SU-DHL-6 (cell line): ENCODE results near the gene BMPR2.

Experiments used
- H2AFZ ChIP-seq: fragments of 200-600 bp; sonication (generic); 2 replicates; pipeline ENCODE4 v1.6.1; 2014; ENCODE audit warnings: low read depth, mild to moderate bottlenecking, moderate library complexity, mixed read lengths, antibody characterized with exemption, low read length; ENCODE audit not compliant: severe bottlenecking
- H3F3A ChIP-seq: fragments of 200-600 bp; shearing (Covaris generic); 2 replicates; pipeline ENCODE4 v1.6.0; 2016; ENCODE audit warnings: antibody characterized with exemption, mild to moderate bottlenecking; ENCODE audit not compliant: insufficient read depth
- H3K27ac ChIP-seq: fragments of 200-600 bp; sonication (generic); 2 replicates; pipeline ENCODE4 v1.5.1; 2016; ENCODE audit warnings: low read depth, mild to moderate bottlenecking, low read length, moderate library complexity, mixed read lengths
- H3K27me3 ChIP-seq: fragments of 200-600 bp; sonication (generic), shearing (Covaris generic); 2 replicates; pipeline ENCODE4 v1.6.0; 2014; ENCODE audit warnings: mild to moderate bottlenecking, low read length
- H3K36me3 ChIP-seq: fragments of 200-600 bp; sonication (generic); 2 replicates; pipeline ENCODE4 v1.6.1; 2014; ENCODE audit warnings: mild to moderate bottlenecking, low read length, mixed read lengths
- H3K4me2 ChIP-seq: fragments of 300-600, 200-600 bp; shearing (Covaris generic), sonication (generic); 2 replicates; pipeline ENCODE4 v1.6.0; 2014; ENCODE audit warnings: low read length, low read depth, mild to moderate bottlenecking; ENCODE audit not compliant: poor library complexity, severe bottlenecking
- H3K4me3 ChIP-seq: fragments of 200-600 bp; sonication (generic); 2 replicates; pipeline ENCODE4 v1.5.1; 2014; ENCODE audit warnings: antibody characterized with exemption, low read length, mild to moderate bottlenecking, mixed read lengths; ENCODE audit not compliant: insufficient read depth, poor library complexity, severe bottlenecking
- H3K79me2 ChIP-seq: fragments of 200-600 bp; sonication (generic); 2 replicates; pipeline ENCODE4 v1.6.1; 2014; ENCODE audit warnings: mild to moderate bottlenecking, low read length, moderate library complexity; ENCODE audit not compliant: insufficient read depth
- H3K9ac ChIP-seq: fragments of 200-600 bp; sonication (generic); 2 replicates; pipeline ENCODE4 v1.7.0; 2014; ENCODE audit warnings: mild to moderate bottlenecking, low read length
- H3K9me2 ChIP-seq: fragments of 200-600 bp; sonication (generic); replicated peaks from 2 replicates; pipeline ENCODE4 v1.6.1; 2014; ENCODE audit warnings: low read length; ENCODE audit not compliant: insufficient read depth
- H3K9me3 ChIP-seq: fragments of 200-600 bp; sonication (generic); 2 replicates; pipeline ENCODE4 v1.6.1; 2014; ENCODE audit warnings: low read length, mixed read lengths; ENCODE audit not compliant: insufficient read depth
- H4K20me1 ChIP-seq: fragments of 200-600 bp; sonication (generic); 2 replicates; pipeline ENCODE4 v1.6.1; 2014; ENCODE audit warnings: low read depth, mild to moderate bottlenecking, antibody characterized with exemption, low read length, moderate library complexity, mixed read lengths
- CTCF ChIP-seq: fragments of 200-600 bp; sonication (generic); IDR thresholded peaks from one replicate; pipeline ENCODE4 v1.5.1; 2017; ENCODE audit warnings: antibody characterized with exemption, mild to moderate bottlenecking, low read length, moderate library complexity; ENCODE audit not compliant: insufficient read depth, poor library complexity, severe bottlenecking
- EZH2phosphoT487 ChIP-seq: fragments of 200-600 bp; sonication (generic), shearing (Covaris generic); conservative IDR thresholded peaks from 2 replicates; pipeline ENCODE4 v1.6.1; 2018; ENCODE audit warnings: mild to moderate bottlenecking, antibody characterized with exemption, low read length, moderate library complexity, mixed read lengths

Gene BMPR2

GRCh38 chr2:202486351-202486750 is 110.2 kb downstream of the BMPR2 start:
- Histone ChIP-seq H3K27me3 (no peaks in the 10 kb centered on the region), H3K36me3 (no peaks in the 10 kb centered on the region), H3K4me3 (no peak overlapping the region), H4K20me1 (no peaks in the 10 kb centered on the region), H3K79me2 (no peaks in the 10 kb centered on the region), H3K9ac (no peak overlapping the region), H3K9me3 (no peaks in the 10 kb centered on the region), H3K4me2 (no peak overlapping the region), H3K9me2 (no peaks in the 10 kb centered on the region), H2AFZ (no peak overlapping the region), H3F3A (no peaks in the 10 kb centered on the region), H3K27ac (no peak overlapping the region)
- TF ChIP-seq CTCF = no peak
- TF ChIP-seq EZH2phosphoT487 = no peak

- Histone ChIP-seq H3K9me3 (no peaks in the 10 kb centered on the region), H3K27ac (no peak overlapping the region), H3K36me3 (no peaks in the 10 kb centered on the region), H3K9ac (no peak overlapping the region), H3K79me2 (no peaks in the 10 kb centered on the region), H3K4me2 (no peak overlapping the region), H3K4me3 (no peak overlapping the region), H2AFZ (no peak overlapping the region), H3K9me2 (no peaks in the 10 kb centered on the region), H4K20me1 (no peaks in the 10 kb centered on the region), H3K27me3 (no peaks in the 10 kb centered on the region), H3F3A (no peaks in the 10 kb centered on the region)
- TF ChIP-seq CTCF (no peak), EZH2phosphoT487 (no peak)
These were observed 112.5 kb downstream of the BMPR2 start for GRCh38 chr2:202488671-202489070.

- Histone ChIP-seq H3K9me2 (no peaks in the 10 kb centered on the region), H4K20me1 (no peaks in the 10 kb centered on the region), H3K9me3 (no peaks in the 10 kb centered on the region), H3K4me3 (no peak overlapping the region), H3K36me3 (no peaks in the 10 kb centered on the region), H3K4me2 (no peak overlapping the region), H3K9ac (no peak overlapping the region), H3K27me3 (no peaks in the 10 kb centered on the region), H3K27ac (no peak overlapping the region), H2AFZ (no peak overlapping the region), H3F3A (no peaks in the 10 kb centered on the region), H3K79me2 (no peaks in the 10 kb centered on the region)
- TF ChIP-seq CTCF (no peak), EZH2phosphoT487 (no peak)
These were observed 114.4 kb downstream of the BMPR2 start for GRCh38 chr2:202490479-202490878.
